Nephron progenitor cell (in vitro differentiated cells): ENCODE measurements around the gene CHN2.

Experiments used
- DNase-seq: peaks from one replicate; pipeline ENCODE4 v3.0.0; 2021
- H3K27ac Mint-ChIP-seq: 2 replicates; pipeline ENCODE4 v1.8.0; 2021; ENCODE audit warnings: mild to moderate bottlenecking, moderate library complexity, mixed read lengths
- H3K27me3 Mint-ChIP-seq: 2 replicates; pipeline ENCODE4 v1.8.0; 2021; ENCODE audit warnings: mild to moderate bottlenecking, low read depth, mixed read lengths; ENCODE audit not compliant: poor library complexity
- H3K36me3 Mint-ChIP-seq: 2 replicates; pipeline ENCODE4 v1.8.0; 2021; ENCODE audit warnings: low read depth, mixed read lengths
- H3K4me1 Mint-ChIP-seq: 2 replicates; pipeline ENCODE4 v1.8.0; 2021; ENCODE audit warnings: mixed read lengths
- H3K4me3 Mint-ChIP-seq: 2 replicates; pipeline ENCODE4 v1.8.0; 2021; ENCODE audit warnings: mild to moderate bottlenecking, moderate library complexity, mixed read lengths
- H3K9me3 Mint-ChIP-seq: 2 replicates; pipeline ENCODE4 v1.8.0; 2021; ENCODE audit warnings: mild to moderate bottlenecking, moderate library complexity, mixed read lengths
- TF ChIP-seq, protein P1 (sequence below): fragments of 200-600 bp; sonication (generic); IDR thresholded peaks from 2 replicates; pipeline ENCODE4 v1.5.0; 2021; ENCODE audit warnings: antibody characterized with exemption

Gene CHN2

DNA sequence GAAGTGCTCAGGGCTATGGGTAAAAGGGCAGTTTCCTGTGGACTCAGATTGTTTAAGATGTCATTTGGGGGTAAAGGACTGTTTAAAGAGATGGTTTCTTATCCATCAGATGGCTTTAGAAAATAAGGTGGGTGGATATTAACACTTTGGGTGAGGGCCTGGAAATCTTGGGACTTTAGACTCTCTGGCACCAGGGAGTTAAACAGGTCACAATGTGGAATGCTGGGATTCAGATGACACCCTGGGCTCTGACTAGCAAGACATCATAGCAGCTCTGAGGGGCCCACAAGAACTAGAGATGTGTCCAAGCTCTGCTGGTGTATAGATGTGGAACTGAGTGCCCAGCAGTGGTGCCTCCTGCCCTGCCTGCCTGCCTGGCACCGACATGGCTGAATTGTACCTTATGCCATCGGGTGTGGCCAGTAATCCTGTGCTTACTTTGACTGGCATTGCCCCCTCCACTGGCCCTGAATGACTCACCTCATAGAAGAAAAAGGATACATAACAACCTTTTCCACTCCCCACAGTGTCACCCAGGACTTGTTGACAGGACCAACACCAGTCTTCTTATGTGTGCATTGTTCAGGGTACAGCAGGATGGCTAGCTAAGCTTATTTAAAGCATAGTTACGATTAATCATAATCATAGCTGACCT lies 269.1 kb downstream of the CHN2 start:
- TF ChIP-seq, protein P1, sequence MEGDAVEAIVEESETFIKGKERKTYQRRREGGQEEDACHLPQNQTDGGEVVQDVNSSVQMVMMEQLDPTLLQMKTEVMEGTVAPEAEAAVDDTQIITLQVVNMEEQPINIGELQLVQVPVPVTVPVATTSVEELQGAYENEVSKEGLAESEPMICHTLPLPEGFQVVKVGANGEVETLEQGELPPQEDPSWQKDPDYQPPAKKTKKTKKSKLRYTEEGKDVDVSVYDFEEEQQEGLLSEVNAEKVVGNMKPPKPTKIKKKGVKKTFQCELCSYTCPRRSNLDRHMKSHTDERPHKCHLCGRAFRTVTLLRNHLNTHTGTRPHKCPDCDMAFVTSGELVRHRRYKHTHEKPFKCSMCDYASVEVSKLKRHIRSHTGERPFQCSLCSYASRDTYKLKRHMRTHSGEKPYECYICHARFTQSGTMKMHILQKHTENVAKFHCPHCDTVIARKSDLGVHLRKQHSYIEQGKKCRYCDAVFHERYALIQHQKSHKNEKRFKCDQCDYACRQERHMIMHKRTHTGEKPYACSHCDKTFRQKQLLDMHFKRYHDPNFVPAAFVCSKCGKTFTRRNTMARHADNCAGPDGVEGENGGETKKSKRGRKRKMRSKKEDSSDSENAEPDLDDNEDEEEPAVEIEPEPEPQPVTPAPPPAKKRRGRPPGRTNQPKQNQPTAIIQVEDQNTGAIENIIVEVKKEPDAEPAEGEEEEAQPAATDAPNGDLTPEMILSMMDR = no peak
- H3K27ac Mint-ChIP-seq = no peak overlapping the region
- no peak for DNase-seq
- peaks cover 12% of the 10 kb centered on the region for H3K4me1 Mint-ChIP-seq
- H3K36me3 Mint-ChIP-seq = no peaks in the 10 kb centered on the region
- no peak overlapping the region for H3K4me3 Mint-ChIP-seq
- no peaks in the 10 kb centered on the region for H3K27me3 Mint-ChIP-seq
- H3K9me3 Mint-ChIP-seq = no peaks in the 10 kb centered on the region

DNA sequence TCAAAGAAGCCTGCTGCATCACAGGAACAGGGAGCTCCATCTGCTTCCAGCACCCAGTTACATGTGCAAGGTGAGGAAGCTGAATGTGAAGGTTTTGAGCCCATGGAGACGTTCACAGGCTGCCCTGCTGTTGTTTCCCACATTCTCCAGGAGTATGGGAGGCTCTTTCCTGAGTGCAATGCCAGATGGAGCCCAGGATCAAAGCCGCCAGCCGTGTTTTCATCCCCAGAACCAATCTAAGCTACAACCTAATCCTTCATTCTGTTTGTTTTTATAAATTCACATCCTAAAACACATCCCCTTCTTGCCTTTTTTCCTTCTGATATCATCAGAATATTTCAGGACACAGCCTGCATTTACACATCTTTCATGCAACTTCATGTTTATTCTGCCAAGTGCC lies 270.2 kb downstream of the CHN2 start:
- TF ChIP-seq, protein P1 = no peak
- no peaks in the 10 kb centered on the region for H3K27me3 Mint-ChIP-seq
- no peaks in the 10 kb centered on the region for H3K36me3 Mint-ChIP-seq
- H3K27ac Mint-ChIP-seq = no peak overlapping the region
- no peaks in the 10 kb centered on the region for H3K9me3 Mint-ChIP-seq
- H3K4me3 Mint-ChIP-seq = no peak overlapping the region
- H3K4me1 Mint-ChIP-seq = peaks cover 1% of the 10 kb centered on the region
- DNase-seq = no peak

DNA sequence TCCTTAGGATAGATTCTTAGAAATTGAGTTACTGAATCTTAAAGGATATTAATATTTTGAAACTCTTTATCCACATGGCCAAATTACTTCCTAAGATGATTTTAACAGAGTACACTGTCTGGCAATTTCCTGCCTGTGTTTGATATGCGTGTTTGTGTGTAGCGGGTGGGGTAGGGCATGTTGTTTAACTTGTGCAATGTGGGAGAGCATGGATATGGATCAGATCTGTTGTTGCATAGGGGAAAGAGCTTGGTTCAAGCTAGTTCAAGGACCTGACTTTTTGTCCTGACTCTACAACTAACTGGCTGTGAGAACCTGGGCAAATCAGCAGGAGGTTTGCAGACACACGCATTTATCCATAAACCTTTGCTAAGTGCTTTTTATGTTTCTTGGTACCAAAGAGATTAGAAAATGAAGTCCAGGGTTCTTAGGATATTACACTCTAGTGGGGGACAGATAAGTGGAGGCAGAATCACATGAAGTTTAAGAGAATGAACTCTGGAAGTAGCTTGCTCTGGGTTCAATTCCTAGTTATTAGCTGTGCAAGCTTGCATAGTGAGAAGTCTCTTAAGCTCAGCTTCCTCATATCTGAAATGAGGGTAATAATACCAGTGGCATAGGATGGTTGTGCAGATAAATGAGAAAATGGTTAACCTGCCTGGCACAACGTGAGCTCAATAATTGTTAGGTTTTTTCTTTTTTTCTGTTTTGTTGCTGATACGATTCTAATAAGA lies 272.8 kb downstream of the CHN2 start:
- Mint-ChIP-seq H3K4me3 (no peak overlapping the region), H3K4me1 (peaks cover 19% of the 10 kb centered on the region), H3K27me3 (no peaks in the 10 kb centered on the region), H3K36me3 (no peaks in the 10 kb centered on the region), H3K27ac (no peak overlapping the region), H3K9me3 (no peaks in the 10 kb centered on the region)
- TF ChIP-seq, protein P1 = no peak
- no peak for DNase-seq

DNA sequence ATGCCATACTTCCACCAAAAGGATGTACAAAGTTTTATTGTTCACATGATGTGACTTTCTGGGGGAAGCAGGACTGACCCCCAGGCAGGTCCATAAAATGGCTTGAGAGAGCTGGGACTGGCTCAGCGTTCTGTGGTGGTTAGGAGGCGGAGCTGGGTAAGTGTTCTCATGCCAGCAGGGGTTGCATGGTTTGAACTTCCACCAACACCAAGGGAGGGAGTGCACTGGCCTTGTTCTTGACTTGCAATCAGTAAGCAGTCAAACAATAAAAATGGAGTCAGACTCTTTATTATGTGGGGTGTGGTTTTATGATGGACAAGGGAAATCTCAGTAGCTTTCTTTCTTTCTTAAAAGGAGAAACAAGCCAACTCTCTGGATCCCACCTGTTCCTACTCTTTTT lies 273.6 kb downstream of the CHN2 start:
- Mint-ChIP-seq H3K4me3 (no peak overlapping the region), H3K27me3 (no peaks in the 10 kb centered on the region), H3K36me3 (no peaks in the 10 kb centered on the region), H3K27ac (no peak overlapping the region), H3K4me1 (peaks cover 26% of the 10 kb centered on the region), H3K9me3 (no peaks in the 10 kb centered on the region)
- DNase-seq = no peak
- TF ChIP-seq, protein P1 = no peak

DNA sequence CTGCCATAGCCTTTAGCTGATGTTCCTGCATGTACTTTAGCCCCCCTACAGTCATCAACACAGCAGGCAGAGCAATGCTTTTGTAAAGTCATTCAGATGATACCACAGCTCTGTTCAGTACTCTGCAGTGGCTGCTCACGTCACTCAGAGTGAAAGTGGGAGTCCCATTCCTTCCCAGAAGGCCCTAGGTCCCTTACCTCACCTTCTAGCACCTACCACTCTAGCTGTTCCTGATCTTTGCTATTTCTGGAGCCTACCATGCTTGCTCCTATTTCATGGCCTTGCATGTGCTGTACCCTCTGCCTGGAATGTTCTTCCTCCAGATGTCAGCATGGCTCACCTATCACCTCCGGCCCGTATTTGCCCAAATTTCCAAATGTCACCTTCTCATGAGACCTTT lies 274.7 kb downstream of the CHN2 start:
- Mint-ChIP-seq H3K27ac (no peak overlapping the region), H3K27me3 (no peaks in the 10 kb centered on the region), H3K36me3 (no peaks in the 10 kb centered on the region), H3K4me1 (peaks cover 26% of the 10 kb centered on the region), H3K4me3 (no peak overlapping the region), H3K9me3 (no peaks in the 10 kb centered on the region)
- DNase-seq = no peak
- TF ChIP-seq, protein P1 = no peak
